Fibroblast of skin of abdomen (primary cell): Measurements from ENCODE around the gene C14orf39. TPM values are rescaled to one million over a fixed set of nuclear protein-coding genes. Genes with fewer than 3 reads are reported as not detected.
A peak's percentile ranks its signal among the peaks of the same experiment; 100 is the strongest.

Experiments
- DNase-seq: peaks from one replicate; pipeline ENCODE4 v3.0.0-alpha.2; 2013
- polyA plus RNA-seq, 2 experiments: library from polyadenylated mRNA; unstranded; fragments of 120-200 nt; gene quantifications; one replicate each; pipeline ENCODE4 v1.2.1, GENCODE V29; 2013; ENCODE audit not compliant: insufficient read length in 2 of 2

C14orf39 gene, protein sequence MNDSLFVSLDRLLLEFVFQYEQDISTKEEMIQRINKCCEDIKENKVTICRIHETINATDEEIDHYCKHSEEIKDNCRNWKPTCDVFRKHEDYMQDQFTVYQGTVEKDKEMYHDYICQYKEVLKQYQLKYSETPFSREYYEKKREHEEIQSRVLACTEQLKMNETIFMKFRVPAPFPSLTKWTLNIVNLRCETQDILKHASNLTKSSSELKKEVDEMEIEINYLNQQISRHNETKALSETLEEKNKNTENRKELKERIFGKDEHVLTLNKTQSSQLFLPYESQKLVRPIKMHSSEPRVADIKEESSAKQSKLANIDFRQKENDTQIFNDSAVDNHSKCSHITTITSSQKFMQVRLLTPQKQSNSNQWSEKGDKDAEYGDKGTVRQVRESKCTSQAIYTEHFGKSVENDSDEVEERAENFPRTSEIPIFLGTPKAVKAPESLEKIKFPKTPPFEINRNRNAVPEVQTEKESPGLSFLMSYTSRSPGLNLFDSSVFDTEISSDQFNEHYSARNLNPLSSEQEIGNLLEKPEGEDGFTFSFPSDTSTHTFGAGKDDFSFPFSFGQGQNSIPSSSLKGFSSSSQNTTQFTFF
- 0.55 TPM for polyA plus RNA-seq (2013, experiment 1 of 2; ENCODE audit: insufficient read length)
- 0.66 TPM for polyA plus RNA-seq (2013, experiment 2 of 2; ENCODE audit: insufficient read length)

GRCh38 chr14:60485598-60486251, at the start of gene C14orf39:
C14orf39 (minus strand) TSS chr14:60486063; CDS start chr14:60485078, 985 bp downstream.
- DNase-seq = peak; percentile 50

DNA sequence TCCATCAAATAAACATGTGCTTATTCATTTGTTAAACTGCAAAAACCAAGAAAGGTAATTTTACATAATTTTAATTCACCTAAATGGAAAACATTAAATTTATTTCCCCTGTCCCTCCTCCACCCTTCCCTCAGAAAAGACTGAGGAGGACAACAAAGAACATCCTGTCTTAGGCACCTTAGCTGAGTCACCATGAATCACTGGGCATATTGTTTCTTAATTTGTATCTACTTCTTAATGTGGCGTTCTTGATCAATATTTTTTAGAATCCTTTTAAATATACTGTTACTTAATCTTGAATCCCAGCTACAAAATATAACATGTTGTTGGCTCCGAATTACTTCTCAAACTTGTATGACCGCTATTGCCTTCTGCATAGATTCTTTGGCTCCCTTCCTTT, 46.6 kb upstream of the C14orf39 start:
- DNase-seq = no peak

DNA sequence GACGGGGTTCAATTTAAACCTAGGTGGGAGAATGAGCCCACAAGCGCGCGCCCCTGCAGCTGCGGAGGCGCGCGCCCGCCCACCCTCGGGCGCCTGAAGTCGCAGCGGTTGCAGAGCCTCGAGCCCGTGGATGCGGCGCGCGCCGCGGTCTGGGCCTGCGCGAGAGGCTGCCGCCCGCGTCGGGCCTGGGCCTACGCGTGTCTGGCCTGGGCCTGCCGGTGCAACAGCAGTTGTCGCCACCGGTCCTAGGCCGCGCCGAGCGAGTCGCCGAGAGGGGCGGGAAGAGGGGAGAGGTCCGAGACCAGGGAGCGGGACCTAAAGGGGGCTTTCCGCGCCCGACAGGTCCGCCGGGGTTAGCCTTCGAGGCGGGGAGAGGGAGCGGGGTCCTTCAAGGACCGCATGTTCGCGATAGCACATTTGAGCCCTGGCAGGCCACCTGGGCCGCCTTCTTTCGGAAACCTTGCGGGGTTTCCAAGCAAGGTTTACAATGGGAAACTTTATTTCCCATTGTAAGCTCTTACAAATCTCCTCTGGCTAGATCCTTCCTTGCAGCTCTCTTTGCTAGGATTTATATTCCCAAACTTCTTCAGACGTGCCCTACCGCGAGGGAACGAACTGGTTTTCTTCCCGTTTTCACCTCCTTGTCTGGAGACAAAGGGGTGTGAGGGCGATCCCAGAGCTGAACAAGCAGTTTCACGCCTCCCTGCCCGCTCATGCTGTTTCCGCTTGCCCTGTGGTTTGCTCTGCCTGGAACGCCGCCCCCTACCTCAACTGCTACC, 29.8 kb upstream of the C14orf39 start:
- DNase-seq = no peak

GRCh38 chr14:60514741-60515491, 29.1 kb upstream of the C14orf39 start:
- DNase-seq = no peak

DNA sequence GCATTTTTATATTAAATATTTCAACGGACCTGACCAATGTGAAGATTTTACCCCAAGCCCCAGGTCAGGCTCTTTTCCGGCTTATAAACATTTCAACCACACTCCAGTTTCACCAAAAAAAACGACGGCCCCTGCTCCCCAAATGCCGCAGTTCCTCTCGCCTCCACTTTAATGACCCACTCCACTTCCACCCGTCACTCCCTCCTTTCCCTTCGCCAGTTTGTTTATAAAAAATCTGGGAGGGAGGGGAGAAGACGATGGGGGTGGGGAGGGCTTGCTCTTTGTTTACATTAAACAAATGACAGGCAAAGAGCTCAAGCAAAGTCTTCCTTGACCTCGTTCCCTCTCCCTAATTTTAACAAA, 28.5 kb upstream of the C14orf39 start:
- no peak for DNase-seq

DNA sequence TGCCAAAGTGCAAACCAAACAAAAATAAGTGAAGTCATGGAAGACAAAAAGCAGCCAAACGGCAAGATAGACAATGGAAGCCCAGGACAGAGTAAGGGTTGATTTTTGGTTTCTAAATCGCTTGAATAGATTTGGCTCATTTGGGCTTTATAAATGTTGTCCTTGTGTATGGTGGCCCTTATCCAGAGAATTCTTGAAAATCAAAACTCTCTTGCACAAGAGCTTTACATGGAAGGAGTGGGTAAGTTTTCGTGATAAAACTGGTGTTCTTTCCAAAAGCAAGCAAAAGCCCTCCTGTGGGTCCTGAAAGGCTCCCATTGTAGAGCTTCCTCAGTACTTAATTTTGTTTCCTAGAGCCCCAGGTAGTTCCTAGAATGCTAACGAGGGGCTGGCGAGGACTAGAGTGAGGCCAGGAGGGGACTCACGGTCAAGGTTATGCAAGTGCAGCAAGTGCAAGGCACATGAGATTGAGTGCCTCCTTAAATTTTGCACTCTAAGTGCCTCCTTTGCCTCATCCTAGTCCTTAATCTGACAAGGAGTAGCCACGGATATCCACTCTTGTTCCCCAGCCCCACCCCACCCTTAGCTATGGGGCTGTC, 27.2 kb upstream of the C14orf39 start:
- DNase-seq = no peak

DNA sequence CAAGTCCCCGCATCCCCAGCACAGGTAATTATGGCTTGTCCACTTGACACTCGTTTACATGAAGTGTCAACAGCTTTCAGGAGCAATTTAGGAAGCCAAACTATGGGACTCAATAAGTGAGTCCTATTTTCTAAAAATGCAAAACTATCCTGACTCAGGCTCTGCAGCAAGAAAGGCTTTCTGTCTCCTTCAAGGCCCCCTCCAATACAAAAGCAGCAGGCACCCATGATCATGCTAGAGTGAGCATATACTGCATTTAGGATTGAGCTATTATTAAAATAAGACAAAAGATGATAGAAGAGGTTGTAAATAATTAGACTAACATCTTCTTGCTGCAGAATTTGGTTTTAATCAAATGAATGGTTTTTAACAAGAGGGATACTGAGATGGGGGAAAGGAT, 26.3 kb upstream of the C14orf39 start:
- no peak for DNase-seq

GRCh38 chr14:60510951-60511599, 25.2 kb upstream of the C14orf39 start:
- DNase-seq = no peak

GRCh38 chr14:60510254-60510950, 24.5 kb upstream of the C14orf39 start:
- DNase-seq = no peak

DNA sequence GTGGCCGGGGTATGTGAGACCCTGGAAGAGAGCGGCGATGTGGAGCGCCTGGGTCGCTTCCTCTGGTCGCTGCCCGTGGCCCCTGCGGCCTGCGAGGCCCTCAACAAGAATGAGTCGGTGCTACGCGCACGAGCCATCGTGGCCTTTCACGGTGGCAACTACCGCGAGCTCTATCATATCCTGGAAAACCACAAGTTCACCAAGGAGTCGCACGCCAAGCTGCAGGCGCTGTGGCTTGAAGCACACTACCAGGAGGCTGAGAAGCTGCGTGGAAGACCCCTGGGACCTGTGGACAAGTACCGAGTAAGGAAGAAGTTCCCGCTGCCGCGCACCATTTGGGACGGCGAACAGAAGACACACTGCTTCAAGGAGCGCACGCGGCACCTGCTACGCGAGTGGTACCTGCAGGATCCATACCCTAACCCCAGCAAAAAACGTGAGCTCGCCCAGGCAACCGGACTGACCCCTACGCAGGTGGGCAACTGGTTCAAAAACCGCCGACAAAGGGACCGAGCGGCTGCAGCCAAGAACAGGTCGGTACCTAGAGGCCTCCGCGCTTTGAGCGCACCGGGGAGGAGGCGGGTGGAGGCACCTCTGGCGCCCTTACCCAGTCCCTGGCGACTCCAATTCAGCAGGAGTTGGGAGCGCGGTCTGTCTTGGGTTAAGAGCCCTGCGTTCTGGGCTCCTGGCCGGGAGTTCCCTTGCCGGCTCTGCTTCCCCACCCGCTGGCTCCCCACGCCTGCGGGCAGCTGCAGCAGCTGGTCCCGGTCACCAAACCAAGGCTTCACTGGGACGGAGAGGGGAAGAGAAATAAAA, 23.8 kb upstream of the C14orf39 start:
- DNase-seq = no peak

GRCh38 chr14:60508707-60509437, 23.0 kb upstream of the C14orf39 start, which contains the start of gene SIX6:
SIX6 (plus strand) TSS chr14:60509146; CDS start chr14:60509399, 253 bp downstream.
- DNase-seq = peak; percentile 27

GRCh38 chr14:60508363-60508706, 22.5 kb upstream of the C14orf39 start:
- no peak for DNase-seq

- DNase-seq = no peak
These were observed 21.3 kb upstream of the C14orf39 start for GRCh38 chr14:60506985-60507829.

GRCh38 chr14:60506462-60506984, 20.7 kb upstream of the C14orf39 start:
- no peak for DNase-seq

DNA sequence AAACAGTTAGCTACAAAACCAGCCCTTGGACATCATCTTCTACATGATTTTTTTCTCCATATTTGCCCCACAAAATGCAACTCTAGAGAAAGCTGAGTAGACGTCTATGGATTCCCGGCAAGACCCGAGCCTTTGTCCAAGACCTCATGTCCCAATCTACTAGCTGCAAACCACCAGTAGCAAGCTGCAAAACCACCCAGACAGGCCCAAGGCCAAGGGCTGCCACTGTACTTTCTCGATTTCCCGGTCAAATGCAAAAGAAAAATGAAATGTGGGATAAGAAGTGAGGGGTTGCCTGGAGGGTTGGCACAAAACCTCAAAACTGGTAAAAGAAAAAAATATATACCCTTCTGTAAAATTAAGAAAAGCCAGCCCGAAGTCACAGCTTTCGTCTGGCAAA, 20.1 kb upstream of the C14orf39 start:
- no peak for DNase-seq

DNA sequence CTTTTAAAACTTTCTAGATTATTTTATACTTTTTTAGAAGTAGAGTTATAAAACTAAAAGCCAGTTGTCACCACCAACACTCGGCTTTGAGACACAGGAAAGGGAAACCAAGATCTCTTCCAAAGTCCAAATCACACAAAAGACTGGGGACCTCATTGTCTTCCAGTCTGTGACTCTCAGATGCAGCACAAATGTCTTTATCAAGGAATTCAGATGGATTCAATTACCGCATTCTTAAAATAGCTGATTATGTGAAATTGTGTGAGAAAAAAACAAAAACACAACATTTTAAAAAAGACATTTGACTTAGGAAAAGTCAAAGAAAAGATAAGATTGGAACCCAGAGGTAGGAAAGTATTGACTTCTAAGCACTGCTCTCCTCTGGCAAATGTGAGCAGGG, 19.6 kb upstream of the C14orf39 start:
- no peak for DNase-seq

DNA sequence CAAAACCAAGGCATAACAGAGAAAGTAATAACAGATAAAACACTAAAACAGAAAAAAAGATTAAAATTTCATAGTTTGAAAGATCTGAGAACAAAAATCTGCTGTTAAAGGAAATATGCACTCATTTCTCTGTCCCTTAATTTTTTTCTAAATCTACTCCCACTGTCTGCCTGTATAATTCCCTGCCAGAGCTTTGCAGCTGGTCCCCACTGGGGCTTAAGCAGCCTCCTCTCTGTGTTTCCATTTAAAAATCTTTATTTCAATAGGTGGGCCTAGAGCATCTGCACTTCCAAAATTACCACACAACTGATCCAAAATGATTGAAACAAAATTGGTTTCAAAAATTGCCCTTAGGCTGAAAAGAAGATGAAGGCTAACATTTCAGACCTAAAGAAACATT, 16.7 kb upstream of the C14orf39 start:
- no peak for DNase-seq

DNA sequence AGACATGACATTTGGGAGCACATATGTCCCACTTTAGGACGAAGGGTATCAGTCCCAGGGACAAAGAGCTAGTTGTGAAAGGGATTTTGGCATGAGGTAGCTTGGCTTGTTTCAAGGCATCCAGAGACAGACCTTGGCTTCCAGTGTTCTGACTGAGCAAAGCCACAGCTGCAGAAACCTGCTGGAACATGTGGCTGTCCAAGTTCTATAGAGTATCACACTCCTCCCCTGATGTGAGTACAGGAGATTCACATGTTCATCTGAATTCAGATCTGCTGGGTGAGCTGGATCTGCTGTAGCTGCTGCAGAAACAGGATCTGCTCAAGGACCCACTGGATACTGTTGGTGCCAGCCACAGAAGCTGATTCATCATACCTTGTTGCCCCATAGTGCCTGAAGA, 10.1 kb upstream of the C14orf39 start:
- no peak for DNase-seq
